HG03442 (cell line): ENCODE data around the gene PPARA.

ENCODE experiments used
- ATAC-seq: cut with Tn5 transposase; IDR thresholded peaks from one replicate; pipeline ENCODE4 v1.9.1; 2021; ENCODE audit warnings: mild to moderate bottlenecking, moderate library complexity; ENCODE audit not compliant: unreplicated experiment

The PPARA gene

DNA sequence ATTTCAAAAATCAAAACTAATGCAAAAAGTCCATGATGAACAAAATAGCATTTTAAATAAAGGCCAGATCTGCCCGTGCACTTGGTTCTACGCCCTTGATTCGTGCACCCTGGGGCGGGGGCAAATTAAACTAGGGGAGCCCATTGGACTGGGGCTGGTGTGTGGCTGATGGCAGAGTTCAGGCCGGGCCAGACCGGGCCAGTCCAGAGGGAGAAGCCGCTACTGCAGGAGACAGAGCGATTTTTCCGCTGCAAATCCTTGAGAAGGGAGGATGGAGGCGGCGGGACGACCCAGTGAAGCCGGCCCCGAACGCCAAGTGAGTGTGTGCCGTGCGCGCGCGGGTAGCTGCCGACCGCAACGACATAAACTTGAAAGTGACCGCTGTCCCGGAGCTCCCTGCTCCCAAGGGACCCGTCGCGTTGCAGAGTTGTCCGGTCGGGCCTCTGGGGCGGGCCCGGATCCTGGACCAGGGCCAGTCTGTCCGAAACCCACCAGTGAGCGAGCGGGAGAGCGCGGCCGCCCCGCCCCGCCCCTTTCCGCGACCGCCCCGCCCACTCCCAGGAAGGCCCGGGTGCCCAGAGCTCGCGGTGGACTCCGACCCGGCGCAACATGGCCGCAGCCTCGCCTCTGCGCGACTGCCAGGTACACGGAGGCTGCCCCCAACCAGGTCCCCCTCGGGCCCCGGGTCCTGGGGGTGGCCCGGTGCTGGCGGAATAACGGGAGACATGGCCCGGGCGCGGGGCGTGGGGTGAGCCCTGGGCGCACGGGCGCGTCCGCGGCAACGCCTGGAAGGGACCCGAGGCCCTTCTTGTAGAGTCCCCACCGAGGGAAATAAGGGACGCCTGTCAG, 117.3 kb downstream of the PPARA start, which contains the start of gene TTC38:
TTC38 (plus strand) TSS at position 578 of the 849 bp plus-strand sequence; CDS start at position 610, 32 bp downstream.
- ATAC-seq = peak; percentile 77

DNA sequence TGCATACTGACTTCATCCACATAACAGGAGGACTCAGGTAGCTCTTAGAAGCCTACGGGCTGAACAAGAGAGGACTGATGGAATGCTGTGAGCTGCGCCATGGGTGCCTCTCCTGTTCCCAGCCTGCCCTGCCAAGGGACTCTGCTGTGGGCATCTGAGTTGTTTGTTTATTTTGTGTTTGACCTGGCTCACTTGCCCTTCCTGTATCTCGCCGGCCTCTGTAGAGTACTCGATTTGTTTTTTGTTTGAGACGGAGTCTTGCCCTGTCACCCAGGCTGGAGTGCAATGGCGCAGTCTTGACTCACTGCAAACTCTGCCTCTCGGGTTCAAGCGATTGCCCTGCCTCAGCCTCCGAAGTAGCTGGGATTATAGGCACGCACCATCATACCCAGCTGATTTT, 119.2 kb downstream of the PPARA start:
- ATAC-seq = no peak

DNA sequence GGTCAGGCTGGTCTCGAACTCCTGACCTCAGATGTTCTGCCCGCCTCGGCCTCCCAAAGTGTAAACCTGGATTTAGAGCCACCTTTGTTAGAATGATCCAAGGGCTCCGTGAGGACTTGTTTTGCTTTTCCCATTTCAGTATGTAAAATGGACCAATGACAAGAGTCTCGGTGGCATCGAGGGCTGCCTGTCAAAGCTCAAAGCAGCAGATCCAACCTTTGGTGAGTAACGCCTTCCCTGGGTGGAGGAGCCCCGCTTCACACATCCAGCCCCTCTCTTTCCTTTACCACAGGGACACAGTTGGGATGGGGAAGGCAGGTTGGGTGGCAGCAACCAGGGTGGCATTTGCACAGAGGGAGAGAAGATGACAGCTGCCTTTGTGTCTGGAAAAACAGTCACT, 121.9 kb downstream of the PPARA start:
- ATAC-seq = no peak

DNA sequence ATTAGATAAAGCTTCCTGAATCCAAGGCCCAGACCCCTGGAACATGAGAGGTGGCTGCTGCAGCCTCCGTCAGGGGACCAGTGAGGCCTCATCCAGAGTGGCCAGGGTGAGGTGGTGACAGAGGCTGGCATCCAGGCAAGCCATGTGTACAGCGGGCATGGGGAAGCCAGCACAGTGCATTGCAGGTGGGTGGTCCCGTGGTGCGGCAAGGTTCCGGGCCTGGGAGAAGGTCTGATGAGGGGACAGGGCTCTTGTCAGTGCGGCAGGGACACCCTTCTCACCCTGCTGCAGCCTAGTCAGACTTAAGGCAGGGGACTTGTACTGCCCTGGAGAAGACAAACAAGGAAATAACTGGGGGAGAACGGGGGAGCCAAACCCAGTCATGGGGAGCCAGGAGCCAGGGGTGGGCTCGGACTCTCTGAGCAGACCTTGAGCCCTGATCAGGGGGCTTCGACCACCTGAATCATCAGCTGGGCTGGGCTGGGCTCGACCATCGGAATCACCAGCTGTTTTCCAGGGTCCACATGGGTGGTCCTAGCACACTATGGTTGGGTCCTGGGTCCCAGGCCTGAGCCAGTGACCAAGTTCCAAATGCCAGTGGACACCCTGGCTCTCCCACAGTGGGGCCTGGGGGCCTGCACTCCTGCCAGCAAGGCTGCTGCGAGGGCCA, 122.6 kb downstream of the PPARA start:
- no peak for ATAC-seq

DNA sequence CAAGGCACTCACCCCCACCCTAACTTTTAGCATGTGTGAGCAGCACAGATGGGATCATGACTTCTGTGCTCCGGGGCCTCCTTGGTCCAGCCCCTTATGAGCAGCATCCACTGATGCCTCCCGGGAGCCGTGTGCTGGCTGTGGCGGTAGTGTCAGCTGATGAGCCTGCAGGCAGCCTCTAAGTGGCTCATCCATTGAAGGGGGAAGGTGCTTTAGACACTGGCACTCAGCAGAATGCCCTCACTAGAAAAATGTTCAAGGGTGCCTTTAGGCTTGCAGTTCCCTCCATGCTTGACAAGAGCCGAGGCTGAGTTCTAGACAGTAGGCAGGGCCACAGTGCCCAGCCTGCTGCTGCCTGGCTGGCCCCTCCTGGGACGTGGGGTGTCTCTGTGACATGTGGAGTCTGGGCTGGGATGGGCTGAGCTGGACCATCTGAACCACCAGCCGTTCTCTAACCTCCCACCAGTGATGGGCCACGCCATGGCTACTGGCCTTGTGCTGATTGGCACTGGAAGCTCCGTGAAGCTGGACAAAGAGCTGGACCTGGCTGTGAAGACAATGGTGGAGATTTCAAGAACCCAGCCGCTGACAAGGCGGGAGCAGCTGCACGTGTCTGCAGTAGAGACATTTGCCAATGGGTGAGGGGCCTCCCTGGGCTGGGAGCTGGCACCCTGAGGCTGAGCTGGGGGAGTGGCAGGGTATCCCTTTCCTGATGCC, 123.3 kb downstream of the PPARA start:
- no peak for ATAC-seq

DNA sequence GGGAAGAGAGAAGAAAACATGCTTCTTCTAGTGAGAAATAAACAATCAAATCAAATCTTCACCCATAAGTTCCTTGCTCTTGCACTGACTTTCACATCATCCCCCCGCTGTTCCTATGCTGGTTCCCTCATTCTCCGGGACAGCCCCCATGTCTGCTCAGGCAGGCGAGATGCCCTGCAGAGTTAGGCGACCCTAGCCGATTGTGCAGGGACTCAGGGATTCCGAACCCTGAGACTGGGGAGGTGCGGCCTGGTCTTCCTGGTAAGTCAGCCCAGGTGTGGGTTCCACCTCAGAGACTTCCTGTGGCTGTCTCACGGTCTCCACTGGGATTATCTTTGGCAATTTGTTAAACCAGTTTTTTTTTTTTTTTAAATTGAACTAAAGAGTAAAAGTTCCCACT, 124.1 kb downstream of the PPARA start:
- no peak for ATAC-seq

DNA sequence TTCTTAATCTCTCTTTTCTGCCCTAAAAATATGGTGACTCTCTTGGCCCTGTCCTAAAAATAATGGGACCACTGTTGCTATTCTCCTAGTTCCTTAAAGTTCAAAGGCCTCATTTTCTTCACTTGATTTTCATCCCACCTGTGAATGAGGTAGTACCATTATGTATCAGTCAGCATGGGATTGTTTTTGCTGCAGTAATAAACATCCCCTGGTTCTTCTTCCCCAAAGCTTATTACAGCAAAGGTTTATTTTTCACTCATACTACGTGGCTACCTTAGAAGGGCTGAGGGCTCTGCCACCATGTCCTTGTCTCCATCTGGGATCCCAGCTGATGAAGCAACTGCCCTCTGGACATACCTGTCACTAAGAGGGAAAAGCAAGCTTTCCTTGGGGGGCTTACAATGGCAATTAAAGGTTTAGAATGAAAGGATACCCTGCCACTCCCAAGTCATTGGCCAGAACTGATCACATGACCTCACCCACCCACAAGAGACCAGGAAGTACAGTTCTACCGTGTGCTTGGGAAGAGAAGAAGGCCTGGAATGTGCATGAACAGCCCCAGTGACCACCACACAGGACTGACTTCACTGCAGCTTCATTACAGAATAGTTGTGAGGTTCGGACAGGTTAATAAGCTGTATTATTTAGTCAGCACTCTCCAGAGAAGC, 125.3 kb downstream of the PPARA start:
- no peak for ATAC-seq

DNA sequence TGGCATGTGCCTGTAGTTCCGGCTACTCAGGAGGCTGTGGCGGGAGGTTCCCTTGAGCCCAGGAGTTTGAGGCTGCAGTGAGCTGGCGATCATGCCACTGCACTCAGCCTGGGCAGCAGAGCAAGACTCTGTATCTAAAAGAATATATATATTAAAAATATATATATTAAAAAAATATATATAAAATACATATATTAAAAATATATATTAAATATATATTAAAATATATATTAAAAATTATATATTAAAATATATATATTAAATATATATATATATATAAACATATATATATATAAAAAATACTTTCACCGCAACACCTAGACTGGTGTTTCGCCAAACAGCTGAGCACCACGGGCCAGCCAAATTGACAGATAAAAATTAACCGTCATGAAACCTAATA, 126.2 kb downstream of the PPARA start:
- ATAC-seq = no peak

DNA sequence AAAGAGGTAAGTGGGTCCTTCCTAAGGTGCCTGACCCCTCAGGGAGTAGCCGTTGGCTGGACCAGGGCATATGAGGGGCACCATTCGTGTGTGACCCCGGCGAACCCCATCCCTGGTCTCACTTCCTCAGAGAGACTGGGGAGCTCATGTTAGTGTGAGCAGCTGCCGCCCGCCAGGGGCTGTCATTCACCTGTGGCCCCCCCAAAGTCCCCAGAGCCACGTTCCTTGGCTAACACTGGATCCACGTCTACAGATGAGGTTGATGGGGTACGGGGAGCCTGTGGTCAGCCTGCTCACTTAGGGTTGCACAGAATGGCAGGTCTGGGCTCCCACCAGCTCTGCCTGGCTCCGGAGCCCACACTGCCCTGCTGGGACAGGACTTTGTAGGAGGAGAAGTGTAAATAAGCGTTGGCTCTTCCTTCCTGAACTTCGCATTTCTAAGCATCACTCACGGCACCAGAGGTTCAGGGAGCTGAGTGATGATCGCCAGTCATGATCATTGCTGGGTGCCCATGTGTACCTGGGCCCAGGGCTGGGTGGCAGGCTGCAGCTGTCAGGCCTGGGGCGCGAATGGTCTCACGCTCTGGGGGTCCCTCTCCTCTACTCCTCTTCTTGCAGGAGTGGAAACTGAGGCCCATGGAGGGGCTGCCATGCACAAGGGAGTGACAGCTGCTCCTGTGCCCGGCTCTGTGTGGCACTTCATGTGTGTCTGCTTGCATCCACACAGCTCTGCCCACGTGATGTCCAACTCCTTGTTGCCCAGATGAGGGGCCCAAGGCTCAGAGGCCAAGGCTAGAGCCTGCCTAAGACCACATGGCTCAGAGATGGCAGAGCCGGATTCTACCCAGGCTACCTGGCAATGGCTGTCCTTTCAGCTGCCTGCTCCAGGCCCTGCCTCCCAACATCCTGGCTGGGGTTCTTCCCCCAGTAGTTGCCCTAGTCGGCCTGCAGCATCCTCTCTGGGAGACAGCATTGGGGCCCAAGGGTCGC, 128.6 kb downstream of the PPARA start:
- ATAC-seq = no peak

DNA sequence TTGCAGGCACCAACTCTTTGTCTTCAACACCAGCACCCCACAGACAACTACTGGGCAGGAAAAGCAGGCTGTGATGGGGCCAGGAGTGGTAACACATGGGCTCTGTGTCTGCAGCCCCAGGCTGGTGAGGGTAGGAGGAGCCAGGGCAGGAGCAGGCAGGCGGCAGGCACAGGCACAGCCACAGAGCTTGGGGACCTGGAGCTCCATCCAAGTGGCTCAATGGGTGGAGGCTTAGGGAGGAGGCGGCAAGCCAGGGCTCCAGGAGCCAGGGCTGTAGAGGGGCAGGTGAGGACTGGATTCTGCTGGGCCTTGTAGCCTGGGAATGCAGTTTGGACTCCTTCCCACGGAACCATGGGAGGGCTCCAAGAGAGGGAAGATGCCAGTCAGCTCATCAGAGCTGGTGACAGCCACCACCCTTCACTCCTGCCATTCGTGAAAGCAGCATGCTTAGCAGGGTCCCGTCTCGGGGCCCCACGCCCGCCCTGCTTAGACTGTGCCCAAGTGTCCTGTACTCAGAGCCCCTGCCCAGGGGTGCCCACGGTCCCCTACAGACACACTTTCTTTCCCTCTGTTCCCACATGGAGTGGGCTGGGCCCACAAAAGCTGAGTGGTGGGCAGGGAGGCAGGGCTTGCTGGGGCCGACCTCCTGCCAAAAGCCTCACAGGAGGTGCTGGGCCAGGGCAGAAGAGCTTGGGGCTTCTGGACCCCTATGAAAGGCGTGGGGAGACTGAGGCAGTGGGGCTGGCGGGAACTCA, 129.9 kb downstream of the PPARA start:
- no peak for ATAC-seq

DNA sequence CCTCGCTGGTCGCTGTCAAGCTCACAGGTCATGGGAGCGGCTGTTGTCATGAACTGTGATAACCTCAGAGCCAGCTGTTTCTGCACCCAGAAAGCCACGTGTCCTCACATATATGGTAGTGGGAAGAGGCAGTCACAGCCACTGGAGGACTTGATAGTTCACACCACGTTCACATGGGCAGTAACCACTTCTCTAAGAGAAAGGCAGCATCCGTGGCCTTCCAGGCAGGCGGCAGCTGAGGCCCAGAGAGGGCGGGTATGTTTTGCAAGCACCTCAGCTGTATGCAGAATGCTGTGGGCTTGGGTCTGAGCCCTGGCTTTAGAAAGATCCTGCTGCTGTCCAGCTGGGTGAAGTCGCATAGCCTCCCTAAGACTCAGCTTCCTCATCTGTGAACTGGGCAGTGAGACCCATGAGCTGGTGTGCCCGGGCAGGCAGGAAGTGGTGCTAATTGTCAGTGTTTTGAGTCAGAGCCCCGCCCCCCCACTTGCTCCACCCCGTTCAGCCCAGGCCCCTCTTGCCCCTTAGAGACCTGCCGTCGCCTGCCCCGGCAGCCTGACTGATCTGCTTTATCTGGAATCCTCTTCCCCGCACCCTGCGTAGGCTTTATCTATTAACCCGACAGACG, 130.8 kb downstream of the PPARA start:
- ATAC-seq = no peak

DNA sequence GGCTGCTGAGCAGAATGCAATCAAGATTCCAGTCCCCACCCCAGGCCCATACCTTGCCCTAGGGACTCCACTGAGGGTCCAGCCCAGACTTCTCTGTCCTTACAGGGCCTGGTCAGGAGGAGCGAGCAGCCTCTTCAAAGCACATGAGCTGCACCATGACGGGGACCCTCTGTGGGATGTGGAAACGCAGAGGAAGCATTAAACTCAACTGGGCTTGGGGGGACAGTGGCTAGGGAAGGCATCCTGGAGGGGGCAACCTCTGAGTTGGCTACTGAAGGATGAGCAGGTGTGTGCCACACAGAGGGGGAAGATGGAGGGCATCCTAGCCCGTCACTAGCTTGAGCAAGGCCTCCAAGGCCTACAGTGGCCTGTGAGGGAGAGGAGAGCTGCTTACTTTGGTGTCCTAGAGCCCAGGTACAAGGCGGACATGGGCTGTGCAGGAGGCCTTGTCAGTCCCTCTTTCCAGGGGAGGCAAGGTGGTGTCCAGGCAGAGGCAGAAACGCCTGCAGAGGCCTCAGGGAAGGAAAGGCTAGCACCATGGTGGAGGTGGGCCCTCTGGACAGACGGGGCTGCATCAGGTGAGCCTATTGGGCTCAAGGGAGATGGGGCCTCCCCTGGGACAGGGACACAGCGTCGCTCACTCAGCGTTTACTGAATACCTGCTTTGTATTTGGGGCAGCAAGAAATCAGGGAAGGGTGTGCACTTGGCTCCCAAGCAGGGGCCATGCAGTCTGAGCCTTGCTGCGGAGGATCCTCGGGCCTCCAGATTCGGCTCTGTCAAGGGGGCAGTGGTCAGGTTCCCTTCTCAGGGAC, 131.7 kb downstream of the PPARA start:
- no peak for ATAC-seq

DNA sequence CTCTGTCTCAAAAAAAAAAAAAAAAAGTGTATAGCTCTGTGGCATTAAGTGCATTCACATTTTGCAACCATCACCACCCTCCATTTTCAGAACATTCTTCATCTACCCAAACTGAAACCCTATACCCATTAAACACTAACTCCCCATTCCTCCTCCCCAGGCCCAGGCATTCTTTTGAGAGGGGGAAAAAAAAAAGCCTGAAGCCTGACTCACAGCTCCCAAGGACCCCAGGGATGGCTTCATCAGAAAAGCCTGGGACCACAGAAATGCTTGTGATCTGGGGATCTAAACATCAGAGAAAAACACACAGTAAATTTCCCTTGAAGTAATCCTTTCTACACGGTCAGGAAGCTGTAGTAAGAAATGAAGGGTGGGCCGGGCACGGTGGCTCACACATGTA, 135.7 kb downstream of the PPARA start:
- no peak for ATAC-seq

DNA sequence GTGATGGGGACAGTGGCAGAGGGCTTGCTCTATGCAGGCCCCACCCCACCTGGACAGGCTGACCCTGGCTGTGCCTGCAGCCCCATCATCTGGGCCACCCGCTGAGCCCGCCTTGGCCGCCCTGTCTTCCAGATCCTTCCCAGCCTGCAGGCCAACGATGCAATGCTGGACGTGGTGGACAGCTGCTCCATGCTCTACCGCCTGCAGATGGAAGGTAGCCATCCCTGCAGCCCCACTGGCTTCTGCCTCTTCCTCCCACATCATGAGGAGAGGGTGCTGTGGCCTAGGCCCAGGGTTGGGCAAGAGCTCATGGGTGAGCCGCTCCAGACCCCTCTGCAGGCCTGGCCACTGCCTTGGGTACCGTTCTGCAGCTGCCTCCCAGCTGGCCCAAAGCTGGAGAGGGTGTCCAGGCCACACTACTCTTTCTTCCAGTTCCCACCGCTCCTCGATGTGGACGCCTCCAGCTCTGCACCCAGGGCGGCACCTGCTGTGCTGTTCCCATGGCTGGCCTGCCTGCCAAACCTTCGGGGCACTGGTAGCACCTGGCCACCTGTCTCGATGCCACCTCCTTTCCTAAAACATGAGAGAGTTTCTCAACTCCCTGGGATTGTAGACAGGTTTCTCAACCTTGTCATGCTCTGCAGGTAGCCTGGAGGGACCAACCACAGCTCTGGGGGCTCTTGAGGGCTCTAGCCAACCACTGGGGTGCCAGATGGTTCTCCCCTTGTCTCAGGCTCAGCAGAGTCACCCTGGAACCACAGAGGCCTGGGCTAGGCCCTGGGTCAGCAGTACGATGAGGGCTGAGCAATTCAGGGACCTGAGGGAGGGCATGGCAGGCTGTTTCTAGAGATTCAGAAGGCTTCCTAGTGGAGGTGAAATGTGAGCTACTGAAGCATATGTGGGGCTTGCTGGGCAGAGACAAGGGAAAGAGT, 136.9 kb downstream of the PPARA start:
- no peak for ATAC-seq

DNA sequence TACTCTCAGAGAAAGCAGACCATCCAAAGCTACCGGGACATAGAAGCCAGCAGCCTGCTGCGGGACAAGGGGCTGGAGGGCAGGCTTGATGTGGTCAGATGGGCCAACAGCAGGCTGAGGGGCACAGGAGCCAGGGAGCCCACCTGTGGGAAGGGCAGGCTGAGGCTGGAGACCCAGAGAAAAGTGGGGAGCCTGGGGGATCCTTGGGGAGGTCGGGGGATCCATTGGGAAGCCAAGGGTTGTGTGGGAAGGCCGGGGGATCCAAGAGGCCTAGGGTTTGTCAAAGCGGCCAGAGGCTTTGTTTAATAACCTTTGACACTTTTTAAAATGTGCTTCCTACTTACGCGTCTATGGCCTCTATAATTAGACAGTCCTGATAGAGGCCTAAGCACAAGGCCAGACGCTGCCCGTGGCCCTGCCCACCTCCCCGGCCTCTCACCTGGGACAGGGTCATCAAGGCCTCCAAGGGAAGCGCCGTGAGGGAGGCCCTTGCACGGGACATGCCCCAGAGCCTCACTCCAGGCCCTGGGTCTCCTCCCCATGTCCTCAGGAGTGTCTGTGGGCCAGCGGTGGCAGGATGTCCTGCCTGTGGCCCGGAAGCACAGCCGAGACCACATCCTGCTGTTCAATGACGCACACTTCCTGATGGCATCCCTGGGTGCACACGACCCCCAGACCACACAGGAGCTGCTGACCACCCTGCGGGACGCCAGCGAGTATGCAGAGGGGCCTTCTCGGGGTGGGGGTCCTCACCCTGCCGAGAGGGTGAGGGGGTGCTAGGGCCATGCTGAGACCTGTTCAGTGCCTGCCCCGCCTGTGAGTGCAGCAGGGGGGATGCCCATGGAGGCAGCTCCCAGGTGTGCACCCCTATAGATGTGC, 137.8 kb downstream of the PPARA start:
- no peak for ATAC-seq

DNA sequence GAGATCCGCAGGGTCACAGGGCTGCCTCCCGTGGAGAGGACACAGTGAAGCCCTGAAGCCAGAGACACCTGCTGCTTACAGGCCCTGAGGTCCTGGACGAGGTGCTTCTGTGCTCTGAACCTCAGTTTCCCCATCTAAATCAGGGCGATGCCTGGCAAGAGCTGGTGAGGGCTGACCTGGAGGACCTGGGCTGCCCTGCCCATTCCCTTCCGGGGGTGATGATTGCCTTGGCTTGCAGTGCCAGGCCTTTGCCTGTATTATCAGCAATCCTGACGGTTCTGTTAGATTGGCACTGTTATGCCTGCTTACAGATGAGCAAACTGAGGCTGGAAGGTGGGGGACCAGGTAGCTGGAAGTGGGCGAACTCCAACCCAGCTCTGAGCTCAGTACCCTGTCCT, 138.5 kb downstream of the PPARA start:
- no peak for ATAC-seq
